Measurements from ENCODE around the gene IL11RA.
"Not testable (repeated sequence)": the region's sequence is repeated elsewhere in the genome, so short reads cannot be mapped to it uniquely, and the experiment has no call there.

The IL11RA gene

GRCh38 chr9:34629491-34629808 is 22.5 kb upstream of the IL11RA start:
- no peak for DNase-seq (ENCODE audit: low spot score)

GRCh38 chr9:34630402-34631154 is 21.4 kb upstream of the IL11RA start:
- no peak for DNase-seq (ENCODE audit: low spot score)

GRCh38 chr9:34633166-34633565 is 18.8 kb upstream of the IL11RA start:
- no peak for DNase-seq (ENCODE audit: low spot score)

GRCh38 chr9:34633851-34634550 is 18.0 kb upstream of the IL11RA start:
- DNase-seq (ENCODE audit: low spot score), result peak; percentile 67

GRCh38 chr9:34634551-34635248 is 17.3 kb upstream of the IL11RA start:
- no peak for DNase-seq (ENCODE audit: low spot score)

- no peak for DNase-seq (ENCODE audit: low spot score)
Measured at GRCh38 chr9:34635556-34635955, 16.4 kb upstream of the IL11RA start.

GRCh38 chr9:34636791-34637355 is 15.1 kb upstream of the IL11RA start:
- no peak for DNase-seq (ENCODE audit: low spot score)

GRCh38 chr9:34637356-34638137 is 14.4 kb upstream of the IL11RA start, which contains the start of gene SIGMAR1:
Gene SIGMAR1, minus strand, starts transcription at chr9:34637787. Its CDS starts 90 bp downstream, at chr9:34637697.
- DNase-seq (ENCODE audit: low spot score), result peak; percentile 93

- no peak for DNase-seq (ENCODE audit: low spot score)
Measured at GRCh38 chr9:34638138-34638445, 13.9 kb upstream of the IL11RA start.

GRCh38 chr9:34639322-34639721 is 12.7 kb upstream of the IL11RA start:
- not testable (repeated sequence) for DNase-seq (ENCODE audit: low spot score)

GRCh38 chr9:34642679-34643078 is 9.3 kb upstream of the IL11RA start:
- DNase-seq (ENCODE audit: low spot score), result no peak

- DNase-seq (ENCODE audit: low spot score), result no peak
Measured at GRCh38 chr9:34644766-34645314, 7.1 kb upstream of the IL11RA start.

GRCh38 chr9:34646211-34647083 is 5.5 kb upstream of the IL11RA start, which contains the start of gene GALT:
Gene GALT, plus strand, starts transcription at chr9:34646675. Its CDS starts 30 bp downstream, at chr9:34646705.
- peak; percentile 80 for DNase-seq (ENCODE audit: low spot score)

- DNase-seq (ENCODE audit: low spot score), result no peak
Measured at GRCh38 chr9:34647084-34647403, 4.9 kb upstream of the IL11RA start.

GRCh38 chr9:34647651-34648050 is 4.3 kb upstream of the IL11RA start:
- no peak for DNase-seq (ENCODE audit: low spot score)

GRCh38 chr9:34648673-34649072 is 3.3 kb upstream of the IL11RA start:
- DNase-seq (ENCODE audit: low spot score), result no peak

- DNase-seq (ENCODE audit: low spot score), result no peak
Measured at GRCh38 chr9:34650816-34651215, 1.2 kb upstream of the IL11RA start.

- DNase-seq (ENCODE audit: low spot score), result no peak
Measured at GRCh38 chr9:34651321-34651720, 664 bp upstream of the IL11RA start.

GRCh38 chr9:34652602-34653000 is 616 bp downstream of the IL11RA start:
- DNase-seq (ENCODE audit: low spot score), result no peak

- no peak for DNase-seq (ENCODE audit: low spot score)
Measured at GRCh38 chr9:34653151-34654072, 1.4 kb downstream of the IL11RA start.

Measured in globus pallidus (tissue), 1 donor.